Suprapubic skin (tissue), 4 donors: ENCODE results near the gene SEC24D. TPM values are rescaled to one million over a fixed set of nuclear protein-coding genes. Genes with fewer than 3 reads are reported as not detected.

ENCODE experiments used
- DNase-seq, 2 donors: peaks; one replicate each; pipeline ENCODE4 v3.0.0-alpha.2; 2019; ENCODE audit warnings: low spot score in 2 of 2
- H3K27ac ChIP-seq: fragments of 200-600 bp; sonication (generic); one replicate; pipeline ENCODE4 v1.5.1; 2019
- H3K27me3 ChIP-seq: fragments of 200-600 bp; sonication (generic); one replicate; pipeline ENCODE4 v1.5.1; 2019
- H3K36me3 ChIP-seq: fragments of 200-600 bp; sonication (generic); one replicate; pipeline ENCODE4 v1.5.1; 2019
- H3K4me1 ChIP-seq: fragments of 200-600 bp; sonication (generic); one replicate; pipeline ENCODE4 v1.5.1; 2019
- H3K4me3 ChIP-seq: fragments of 200-600 bp; sonication (generic); one replicate; pipeline ENCODE4 v1.5.1; 2019; ENCODE audit warnings: mild to moderate bottlenecking
- H3K9me3 ChIP-seq: fragments of 200-600 bp; sonication (generic); one replicate; pipeline ENCODE4 v1.5.1; 2019
- CTCF ChIP-seq, 2 donors: fragments of 200-600 bp in 1 of 2; fragments of 450-650 bp in 1 of 2; sonication (generic) in 1 of 2; IDR thresholded peaks; one replicate each; pipeline ENCODE4 v1.5.1; 2016 to 2019; ENCODE audit warnings: antibody characterized with exemption in 2 of 2, mild to moderate bottlenecking in 1 of 2, moderate library complexity in 1 of 2
- EP300 ChIP-seq: sonication (generic); formaldehyde crosslinking; IDR thresholded peaks from one replicate; pipeline ENCODE4 v1.6.1; 2017; ENCODE audit warnings: antibody characterized with exemption
- POLR2A ChIP-seq, 2 donors: fragments of 450-650 bp; IDR thresholded peaks; one replicate each; pipeline ENCODE4 v1.6.1; 2017; ENCODE audit warnings: antibody characterized with exemption in 2 of 2, mild to moderate bottlenecking in 2 of 2, moderate library complexity in 2 of 2
- POLR2AphosphoS5 ChIP-seq, 3 donors: sonication (generic); formaldehyde crosslinking; IDR thresholded peaks; one replicate each; pipeline ENCODE4 v1.6.1; 2017; ENCODE audit warnings: antibody characterized with exemption in 3 of 3
- WGBS: methylation state at CpG from one replicate; pipeline ENCODE4 v1.1.5; 2018; 5-methylcytosine and 5-hydroxymethylcytosine counted together
- total RNA-seq, 4 donors: library from RNA; depleted of rRNA; stranded (reverse); fragments of >200 nt; gene quantifications; one replicate each; pipeline ENCODE4 v1.1.0, GENCODE V29; 2016

The SEC24D gene
- total RNA-seq, 4 donors from 2014 or later = 16.7 to 18.1 (median 18.0) TPM

GRCh38 chr4:118826723-118827444, 9.0 kb downstream of the SEC24D start:
- peaks cover 8% of the 10 kb centered on the region for H3K36me3 ChIP-seq
- H3K27me3 ChIP-seq = no peaks in the 10 kb centered on the region
- peaks cover 25% of the 10 kb centered on the region for H3K4me1 ChIP-seq
- TF ChIP-seq POLR2AphosphoS5 (IDR thresholded peaks at IDR 0.05) (no peak), EP300 (no peak), POLR2A (IDR thresholded peaks at IDR 0.05) (no peak), CTCF (IDR thresholded peaks at IDR 0.05) (no peak)
- H3K27ac ChIP-seq = no peak overlapping the region
- no peak for DNase-seq
- H3K4me3 ChIP-seq = no peak overlapping the region
- WGBS = 54% methylated on average over 2 of the region's 2 CpGs
- no peaks in the 10 kb centered on the region for H3K9me3 ChIP-seq

GRCh38 chr4:118825799-118826198, 10.1 kb downstream of the SEC24D start:
- no peak for DNase-seq
- H3K27me3 ChIP-seq = no peaks in the 10 kb centered on the region
- H3K9me3 ChIP-seq = no peaks in the 10 kb centered on the region
- no peak overlapping the region for H3K4me3 ChIP-seq
- WGBS = 74% methylated on average over 3 of the region's 3 CpGs
- peaks cover 25% of the 10 kb centered on the region for H3K4me1 ChIP-seq
- no peak overlapping the region for H3K27ac ChIP-seq
- peaks cover 8% of the 10 kb centered on the region for H3K36me3 ChIP-seq
- TF ChIP-seq POLR2AphosphoS5 (IDR thresholded peaks at IDR 0.05) (no peak), CTCF (IDR thresholded peaks at IDR 0.05) (no peak), POLR2A (IDR thresholded peaks at IDR 0.05) (no peak), EP300 (no peak)

- 80% methylated on average over 5 of the region's 5 CpGs for WGBS
Measured at GRCh38 chr4:118824141-118824540, 11.8 kb downstream of the SEC24D start.

GRCh38 chr4:118823471-118823870, 12.5 kb downstream of the SEC24D start:
- no peak for TF ChIP-seq CTCF (IDR thresholded peaks at IDR 0.05)
- no peak for TF ChIP-seq EP300
- TF ChIP-seq POLR2A (IDR thresholded peaks at IDR 0.05) = no peak
- TF ChIP-seq POLR2AphosphoS5 (IDR thresholded peaks at IDR 0.05) = no peak
- DNase-seq = no peak
- Histone ChIP-seq H3K27ac (no peak overlapping the region), H3K4me1 (peaks cover 25% of the 10 kb centered on the region), H3K9me3 (no peaks in the 10 kb centered on the region), H3K4me3 (no peak overlapping the region), H3K36me3 (peaks cover 8% of the 10 kb centered on the region), H3K27me3 (no peaks in the 10 kb centered on the region)
- WGBS = 39% methylated on average over 2 of the region's 2 CpGs

More at GRCh38 chr4:118824141-118824540, 11.8 kb downstream of the SEC24D start:
- no peak for DNase-seq
- peaks cover 8% of the 10 kb centered on the region for H3K36me3 ChIP-seq
- H3K9me3 ChIP-seq = no peaks in the 10 kb centered on the region
- H3K4me3 ChIP-seq = no peak overlapping the region
- peaks cover 25% of the 10 kb centered on the region for H3K4me1 ChIP-seq
- TF ChIP-seq POLR2A (IDR thresholded peaks at IDR 0.05) (no peak), CTCF (IDR thresholded peaks at IDR 0.05) (no peak), EP300 (no peak), POLR2AphosphoS5 (IDR thresholded peaks at IDR 0.05) (no peak)
- H3K27ac ChIP-seq = no peak overlapping the region
- no peaks in the 10 kb centered on the region for H3K27me3 ChIP-seq

- Histone ChIP-seq H3K27me3 (no peaks in the 10 kb centered on the region), H3K4me3 (no peak overlapping the region), H3K36me3 (peaks cover 8% of the 10 kb centered on the region), H3K4me1 (peaks cover 14% of the 10 kb centered on the region), H3K9me3 (no peaks in the 10 kb centered on the region), H3K27ac (no peak overlapping the region)
- 89% methylated on average over 5 of the region's 5 CpGs for WGBS
- no peak for TF ChIP-seq EP300
- no peak for TF ChIP-seq POLR2A (IDR thresholded peaks at IDR 0.05)
- TF ChIP-seq CTCF (IDR thresholded peaks at IDR 0.05) = no peak
- no peak for TF ChIP-seq POLR2AphosphoS5 (IDR thresholded peaks at IDR 0.05)
- no peak for DNase-seq
Measured at GRCh38 chr4:118821590-118822293, 14.2 kb downstream of the SEC24D start.
